K562 (cell line): ENCODE results near the gene USP43. TPM values are rescaled to one million over a fixed set of nuclear protein-coding genes. Genes with fewer than 3 reads are reported as not detected.

ENCODE experiments used
- BRF1 ChIP-seq: IDR thresholded peaks from 3 replicates; pipeline ENCODE4 v1.6.1; 2011; ENCODE audit warnings: borderline replicate concordance, mild to moderate bottlenecking; ENCODE audit not compliant: insufficient read length; ENCODE audit errors: extremely low read depth
- CBX8 ChIP-seq: fragments of 200-600 bp; sonication (generic); IDR thresholded peaks from 2 replicates; pipeline ENCODE4 v1.6.1; 2012; ENCODE audit warnings: borderline replicate concordance, mixed run types, low read depth, mild to moderate bottlenecking, moderate library complexity, mixed read lengths, low read length, control low read depth, inconsistent platforms; ENCODE audit not compliant: poor library complexity, severe bottlenecking; ENCODE audit errors: extremely low read depth
- CCAR2 ChIP-seq: fragments of 200-400 bp; formaldehyde crosslinking; IDR thresholded peaks from 2 replicates; pipeline ENCODE4 v1.6.1; 2017; ENCODE audit warnings: mild to moderate bottlenecking, low read depth, low read length
- E4F1 ChIP-seq: fragments of 250-450 bp; sonication (Bioruptor Pico); IDR thresholded peaks from 2 replicates; pipeline ENCODE4 v1.5.0; 2021; ENCODE audit warnings: mild to moderate bottlenecking, borderline replicate concordance
- ESRRB ChIP-seq: fragments of 250-450 bp; sonication (Bioruptor Pico); IDR thresholded peaks from 2 replicates; pipeline ENCODE4 v1.5.0; 2020; ENCODE audit warnings: mild to moderate bottlenecking, moderate library complexity, borderline replicate concordance
- FIP1L1 ChIP-seq: fragments of 200-400 bp; formaldehyde crosslinking; IDR thresholded peaks from 2 replicates; pipeline ENCODE4 v1.6.1; 2018; ENCODE audit warnings: mild to moderate bottlenecking, low read depth, low read length; ENCODE audit not compliant: poor library complexity, severe bottlenecking
- FOXK2 ChIP-seq, 2 experiments: fragments of 450-650 bp; IDR thresholded peaks in 1 of 2; conservative IDR thresholded peaks in 1 of 2; 2 replicates each; pipeline ENCODE4 v1.6.1; 2016; ENCODE audit warnings: low read depth in 2 of 2, mild to moderate bottlenecking in 1 of 2
- HDAC6 ChIP-seq: IDR thresholded peaks from 2 replicates; pipeline ENCODE4 v1.6.1; 2012; ENCODE audit warnings: low read depth, mild to moderate bottlenecking, control low read depth, inconsistent platforms, low read length, moderate library complexity
- ILF3 ChIP-seq: fragments of 450-650 bp; IDR thresholded peaks from 2 replicates; pipeline ENCODE4 v1.6.1; 2018; ENCODE audit warnings: antibody characterized with exemption, mild to moderate bottlenecking, moderate library complexity, borderline replicate concordance
- MBD2 ChIP-seq: sonication (generic); IDR thresholded peaks from 2 replicates; pipeline ENCODE4 v1.6.1; 2016; ENCODE audit warnings: low read depth, borderline replicate concordance
- NBN ChIP-seq: fragments of 450-650 bp; IDR thresholded peaks from 2 replicates; pipeline ENCODE4 v1.6.1; 2016; ENCODE audit warnings: low read depth, mild to moderate bottlenecking
- TFAP4 ChIP-seq: sonication (generic); formaldehyde crosslinking; IDR thresholded peaks from 2 replicates; pipeline ENCODE4 v1.8.0; 2022; ENCODE audit warnings: missing genetic modification reagents, mild to moderate bottlenecking, moderate library complexity, borderline replicate concordance
- ZNF507 ChIP-seq: conservative IDR thresholded peaks from 2 replicates; pipeline ENCODE4 v1.6.1; 2017; ENCODE audit warnings: missing genetic modification characterization, missing compliant biosample characterization
- ZNF696 ChIP-seq: fragments of 250-450 bp; sonication (Bioruptor Pico); conservative IDR thresholded peaks from 2 replicates; pipeline ENCODE4 v1.4.0; 2020; ENCODE audit warnings: mild to moderate bottlenecking, moderate library complexity
- polyA plus RNA-seq, 8 experiments: library from polyadenylated mRNA; depleted of rRNA in 4 of 8; stranded (reverse) in 5 of 8; unstranded in 3 of 8; fragments of >200 nt; fragmentation: Nextera tagmentation in 2 of 8; fragmentation: Illumina TruSeq in 1 of 8; extraction: Ambion mirVana in 2 of 8; extraction: Trizol in 1 of 8; gene quantifications; 2 replicates each; pipeline versions ENCODE4 v1.2.1 to v1.2.3, GENCODE V29; 2011 to 2014; ENCODE audit warnings: inconsistent platforms in 1 of 8, missing spikeins in 1 of 8
- total RNA-seq, 7 experiments: library from RNA; depleted of rRNA in 6 of 7; stranded (reverse); fragments of >200 nt in 6 of 7; fragmentation: Illumina TruSeq in 2 of 7; extraction: Trizol in 2 of 7; gene quantifications; 2 replicates each; pipeline versions ENCODE4 v1.2.1 to v1.2.3, GENCODE V29; 2011 to 2021; ENCODE audit warnings: low replicate concordance in 1 of 7

Gene USP43
- total and polyA plus RNA-seq, 9 of the 15 experiments (the other 6 are each of a cell fraction or from before 2014, with no cell fraction given): 0.01 to 0.18 (median 0.06) TPM; not detected in 1

DNA sequence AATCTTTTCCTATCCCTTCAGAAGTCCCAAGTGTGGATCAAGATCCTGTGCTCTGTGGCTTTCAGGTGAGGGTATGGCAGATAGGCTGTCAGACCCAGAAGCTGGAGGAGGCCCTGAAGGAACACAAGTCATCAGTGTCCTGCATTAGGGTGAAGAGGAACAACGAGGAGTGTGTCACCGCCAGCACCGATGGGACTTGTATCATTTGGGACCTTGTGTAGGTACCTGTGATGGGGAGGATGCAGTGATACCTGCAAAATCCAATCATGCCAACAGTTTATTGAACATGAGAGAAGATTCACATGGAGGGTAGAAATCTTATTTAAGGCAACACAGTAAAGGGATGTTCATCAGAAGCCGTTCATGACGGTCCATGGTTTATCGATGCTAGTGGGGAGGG, 10.0 kb upstream of the USP43 start (continued):
- TF ChIP-seq ILF3 (no peak), E4F1 (no peak), CCAR2 (no peak), CBX8 (no peak), HDAC6 (no peak), ZNF696 (CRISPR knock-in tag) (no peak), TFAP4 (no peak), FIP1L1 (no peak), ESRRB (CRISPR knock-in tag) (no peak), BRF1 (no peak), FOXK2 (conservative IDR thresholded peaks at IDR 0.05 in 1 of 2, IDR thresholded peaks at IDR 0.05 in 1 of 2; ENCODE audit: low read depth in 2 of 2) (no peak), MBD2 (no peak), NBN (no peak), ZNF507 (tag) (no peak)
- TF ChIP-seq, all 486 proteins: peak for 0
